GM20431 (cell line): Measurements from ENCODE around the gene PRR5L.

ENCODE experiments used
- in situ Hi-C: fragments of 300-500 bp; cut with MseI, MboI; formaldehyde crosslinking; loops from one replicate; pipeline ENCODE4 v1.15.0; 2020; ENCODE audit warnings: low sequenced_read_pairs; ENCODE audit not compliant: unreplicated experiment

The PRR5L gene

DNA sequence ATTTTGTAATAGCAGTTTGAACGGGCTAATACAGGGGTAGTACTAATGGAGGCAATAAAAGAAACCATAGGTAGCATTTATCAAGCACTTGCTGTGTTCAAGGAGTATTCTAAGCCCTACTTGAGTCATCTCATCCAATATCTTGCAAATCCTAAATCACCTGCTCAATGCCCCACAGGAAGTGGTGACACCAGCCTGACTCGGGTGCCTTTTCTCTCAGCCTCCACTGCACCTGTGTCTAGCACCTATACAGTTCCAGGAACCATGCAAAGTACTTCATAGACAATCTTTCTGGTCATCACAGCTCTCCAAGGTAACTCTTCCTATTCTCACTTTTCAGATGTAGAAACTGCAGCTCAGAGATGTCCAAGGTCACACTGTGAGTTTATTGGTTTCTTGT lies 98.0 kb downstream of the PRR5L start:
- in situ Hi-C loops: no loop called here

DNA sequence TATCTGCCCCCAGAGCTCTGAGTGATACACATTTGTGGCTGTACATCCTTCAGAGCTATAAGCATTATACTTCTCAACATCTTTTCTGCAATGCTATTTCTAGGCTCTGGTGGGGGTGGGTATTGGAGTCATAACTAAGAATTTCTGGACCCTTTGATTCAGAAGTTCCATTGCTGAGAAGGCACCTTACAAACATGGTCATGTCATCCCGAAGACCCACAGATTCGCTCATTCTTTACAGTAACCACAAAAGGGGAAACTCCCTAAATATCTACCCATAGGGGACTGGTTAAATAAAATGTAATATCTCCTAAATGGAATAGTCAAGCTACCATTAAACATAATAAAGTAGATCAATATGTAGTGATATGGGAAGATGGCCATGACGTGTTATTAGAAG lies 98.8 kb downstream of the PRR5L start:
- in situ Hi-C loops: no loop called here

DNA sequence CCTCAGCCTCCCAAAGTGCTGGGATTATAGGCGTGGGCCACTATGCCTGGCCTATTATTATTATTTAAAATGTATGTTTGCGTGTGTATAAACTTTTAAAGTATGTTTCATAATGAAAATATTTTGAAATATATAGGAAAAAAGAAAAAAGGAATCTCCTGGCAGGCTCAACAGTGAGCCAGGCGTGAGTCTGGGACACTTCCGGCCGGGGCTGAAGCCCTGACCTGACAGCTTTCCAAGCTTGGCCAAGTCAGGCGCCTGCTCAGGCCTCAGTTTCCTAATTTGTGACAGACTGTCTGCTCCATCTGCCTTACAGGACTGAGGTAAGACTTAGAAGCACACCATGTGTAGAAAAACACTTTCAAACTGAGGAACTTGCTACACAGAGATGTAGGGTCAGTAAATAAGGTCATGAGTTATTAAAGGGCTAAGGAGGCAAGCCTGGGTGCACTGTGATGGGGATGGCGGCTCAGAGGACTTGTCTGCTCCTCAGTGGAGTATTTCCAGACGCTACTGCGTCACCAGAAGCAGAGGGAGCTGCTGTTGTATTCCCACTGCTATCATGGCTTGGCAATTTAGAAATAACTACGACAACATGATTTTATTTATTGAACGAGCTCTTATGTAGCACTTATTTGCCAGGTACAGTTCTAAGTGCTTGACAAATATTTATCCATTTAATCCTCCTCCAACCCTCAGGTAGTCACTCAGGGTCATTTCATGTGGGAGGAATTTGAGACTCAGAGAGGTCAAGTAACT lies 100.1 kb downstream of the PRR5L start:
- in situ Hi-C loops: no loop called here

DNA sequence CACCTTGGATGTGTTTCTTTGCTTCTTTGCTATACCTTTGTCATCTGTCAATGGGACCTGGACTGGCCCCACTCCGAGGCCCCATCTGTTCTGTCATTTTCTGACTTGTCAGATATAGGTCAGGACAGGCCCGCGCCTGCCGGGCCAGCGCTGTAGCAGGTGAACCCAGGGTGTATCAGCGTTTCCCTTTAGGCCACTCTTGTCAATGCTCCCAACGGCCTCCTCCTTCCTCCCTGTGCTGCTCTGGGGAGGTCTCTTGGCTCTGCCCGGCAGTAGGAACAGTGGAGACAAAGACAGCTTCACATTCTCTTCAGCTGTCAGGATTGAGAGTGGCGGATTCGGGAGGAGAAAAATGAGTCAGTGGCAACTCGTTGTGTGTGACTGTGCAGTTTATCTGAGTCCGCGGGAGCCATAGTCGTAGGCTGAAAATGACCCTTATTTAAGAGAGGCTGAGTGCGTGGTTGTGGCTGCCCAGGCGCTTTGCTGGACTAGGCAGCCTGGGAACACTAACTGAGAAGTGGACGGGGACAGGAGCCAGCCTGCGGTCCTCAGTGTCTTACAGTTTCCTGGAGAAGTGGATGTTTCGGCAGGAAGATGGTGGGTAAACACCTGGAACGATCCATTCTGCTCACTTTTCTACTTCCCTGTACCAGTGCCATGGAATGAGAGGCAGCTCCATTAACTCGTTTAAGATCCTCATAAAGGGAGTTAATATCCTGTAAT lies 102.3 kb downstream of the PRR5L start:
- in situ Hi-C loops: no loop called here

DNA sequence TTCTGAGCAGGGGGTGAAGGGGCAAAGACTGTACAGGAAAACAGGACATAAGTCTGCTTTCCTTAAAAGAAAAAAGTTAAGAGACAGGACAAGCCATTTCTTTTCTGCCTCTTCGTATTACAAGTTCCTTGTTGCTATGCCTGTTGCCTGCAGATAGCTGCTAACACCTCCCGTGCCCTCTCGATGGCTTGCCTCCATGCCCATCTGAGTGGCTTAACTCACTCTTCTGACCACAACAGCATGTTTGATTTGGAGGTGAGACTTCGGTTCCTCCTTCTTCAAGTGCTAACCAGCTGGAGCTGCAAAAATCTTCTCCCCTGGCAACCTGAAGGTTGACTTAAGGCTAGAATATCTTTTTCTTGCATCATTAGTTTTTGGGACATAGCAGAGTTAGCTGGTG lies 103.1 kb downstream of the PRR5L start:
- in situ Hi-C loops: no loop called here

DNA sequence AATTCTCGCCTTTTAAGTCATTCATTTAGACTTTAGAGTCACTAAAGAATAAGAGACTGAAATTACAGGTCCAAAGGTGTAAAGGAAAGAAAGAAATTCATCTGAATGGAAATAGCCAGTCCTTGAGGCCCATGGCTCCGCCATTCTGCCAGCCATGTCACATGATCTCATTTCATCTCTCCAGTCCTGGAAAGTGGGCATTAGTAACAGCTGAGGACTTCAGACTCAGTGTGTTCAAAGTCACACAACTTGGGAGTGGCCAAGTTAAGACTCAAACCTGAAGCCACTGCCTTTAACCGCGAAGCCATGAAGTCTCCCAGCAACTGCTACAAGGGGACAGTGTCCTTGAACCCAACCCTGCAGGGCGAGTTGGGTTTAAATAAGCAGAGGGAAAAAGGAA lies 103.7 kb downstream of the PRR5L start:
- in situ Hi-C loops: no loop called here

DNA sequence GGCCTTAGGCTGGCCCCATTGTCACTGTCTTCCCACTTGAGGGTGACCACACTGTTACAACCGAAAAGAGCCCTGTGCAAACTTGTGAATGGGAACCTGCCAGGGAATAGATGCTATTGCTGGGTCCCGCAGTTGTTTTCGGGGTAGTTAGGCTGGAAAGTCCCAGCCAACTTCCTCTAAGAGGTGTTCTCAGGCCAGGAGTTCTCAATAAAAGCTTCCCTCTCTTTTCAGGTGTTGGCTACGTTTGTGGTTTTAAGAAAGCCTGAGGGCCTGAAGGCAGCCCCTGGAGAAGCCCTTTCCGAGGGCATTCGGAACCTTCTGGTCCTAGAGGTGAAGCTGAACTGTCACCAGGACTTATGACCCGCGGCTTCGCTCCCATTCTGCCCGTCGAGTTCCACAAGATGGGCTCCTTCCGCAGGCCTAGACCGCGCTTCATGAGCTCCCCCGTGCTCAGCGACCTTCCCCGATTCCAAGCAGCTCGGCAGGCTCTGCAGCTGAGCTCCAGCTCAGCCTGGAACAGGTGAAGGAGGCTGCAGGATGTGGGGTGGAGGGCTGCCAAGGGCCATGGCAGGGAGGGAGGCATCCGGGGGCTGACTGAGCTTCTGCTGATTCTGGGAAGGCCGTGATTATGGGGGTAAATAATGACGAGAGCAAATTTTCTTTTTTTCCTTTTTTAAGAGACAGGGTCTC lies 104.8 kb downstream of the PRR5L start:
- in situ Hi-C loops: no loop called here

DNA sequence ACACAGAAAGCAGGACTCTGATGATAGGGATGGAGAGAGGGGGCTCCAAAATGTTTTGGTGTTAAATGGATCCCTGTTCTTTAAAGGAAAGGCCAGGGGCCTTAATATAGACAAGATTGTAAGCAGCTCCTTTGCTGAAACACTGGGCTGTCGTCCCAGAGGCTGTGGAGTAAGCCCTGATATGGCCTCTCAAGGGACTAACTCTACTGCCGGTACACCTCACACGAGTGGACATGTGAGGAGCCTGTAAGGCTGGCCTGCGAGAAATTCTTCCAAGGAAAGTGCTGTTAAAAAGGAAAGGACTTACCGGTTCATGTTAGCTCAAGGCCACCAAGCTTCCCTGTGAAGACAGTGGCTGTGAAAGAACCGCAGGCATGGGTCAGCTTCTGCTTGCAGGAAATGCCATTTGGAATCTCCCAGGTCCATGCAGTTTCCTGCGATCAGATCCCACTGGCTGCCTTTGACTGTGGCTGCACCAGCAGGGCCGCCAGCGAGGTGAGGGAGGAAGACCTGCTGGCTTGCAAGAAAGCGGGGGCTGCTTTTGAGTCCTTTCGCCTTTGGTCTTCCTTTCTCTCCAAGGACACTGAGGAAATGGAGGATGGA lies 106.6 kb downstream of the PRR5L start:
- in situ Hi-C loops: no loop called here

DNA sequence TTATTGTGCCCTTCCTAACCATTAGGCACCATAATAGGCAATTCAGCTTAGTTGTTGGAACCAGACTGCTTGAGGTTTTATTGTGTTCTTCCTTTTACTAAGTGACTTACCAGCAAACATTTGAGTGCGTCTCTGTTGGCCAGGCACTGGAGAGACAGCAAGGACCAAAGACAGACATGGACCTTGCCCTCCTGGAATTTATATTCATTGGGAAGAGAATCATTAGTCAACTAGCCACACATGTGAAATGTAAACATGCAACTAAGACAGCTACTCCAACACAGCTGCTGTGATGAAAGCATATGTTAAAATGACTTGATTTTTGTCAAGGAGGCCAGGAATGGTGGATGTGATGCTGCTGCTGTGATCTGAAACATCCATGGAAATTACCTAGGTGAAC lies 107.6 kb downstream of the PRR5L start:
- in situ Hi-C loops: no loop called here

DNA sequence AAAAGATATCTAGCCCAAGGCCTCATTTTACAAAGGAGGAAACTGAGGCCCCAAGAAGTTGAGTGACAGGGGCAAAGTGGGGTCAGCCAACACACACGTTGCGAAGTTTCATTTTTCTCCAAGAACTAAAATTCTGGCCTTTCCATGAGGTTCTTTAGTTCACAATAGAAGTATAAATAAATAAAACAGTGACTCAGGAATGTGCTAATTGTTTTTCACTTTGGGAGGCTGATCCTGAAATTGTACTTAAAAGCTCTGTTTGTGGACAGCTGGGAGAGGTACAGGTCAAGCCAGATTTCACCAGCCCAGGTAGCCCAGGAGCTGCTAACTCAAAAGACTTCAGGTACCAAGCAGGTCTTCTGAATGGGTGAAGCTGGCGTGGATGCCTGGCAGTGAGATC lies 108.7 kb downstream of the PRR5L start:
- in situ Hi-C loops: no loop called here

DNA sequence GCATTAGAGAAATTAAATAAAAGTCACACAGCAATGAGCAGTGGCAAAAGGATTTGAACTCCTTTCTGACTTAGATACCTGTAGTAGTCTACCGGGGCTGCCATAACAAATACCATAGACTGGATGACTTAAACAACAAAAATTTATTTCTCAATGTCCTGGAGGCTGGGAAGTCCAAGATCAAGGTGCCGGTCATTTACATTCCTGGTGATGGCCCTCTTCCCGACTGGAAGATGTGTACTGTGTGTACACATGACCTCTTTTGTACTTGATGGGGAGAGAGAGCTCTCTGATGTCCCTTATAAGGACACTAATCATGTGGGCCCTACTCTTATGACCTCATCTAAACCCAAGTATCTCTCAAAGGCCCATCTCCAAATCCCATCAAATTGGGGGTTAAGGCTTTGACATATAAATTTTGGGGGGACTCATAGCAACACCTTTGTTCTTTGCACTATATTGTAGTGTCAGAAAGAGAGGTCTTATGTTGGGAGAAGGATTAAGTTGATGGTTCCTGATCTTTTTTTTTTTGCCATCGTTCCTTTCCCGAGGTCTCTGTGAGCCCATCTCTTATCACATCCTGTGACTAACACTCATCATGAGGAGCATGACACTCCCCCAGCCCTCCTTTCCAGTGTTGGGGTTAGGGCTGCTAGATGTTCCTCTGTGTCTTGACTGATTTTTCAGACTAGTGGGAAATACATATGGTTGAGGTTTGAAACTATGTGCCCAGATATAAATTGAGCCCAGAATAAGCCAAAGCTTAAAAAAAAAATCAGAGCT lies 109.7 kb downstream of the PRR5L start:
- in situ Hi-C loops: no loop called here

DNA sequence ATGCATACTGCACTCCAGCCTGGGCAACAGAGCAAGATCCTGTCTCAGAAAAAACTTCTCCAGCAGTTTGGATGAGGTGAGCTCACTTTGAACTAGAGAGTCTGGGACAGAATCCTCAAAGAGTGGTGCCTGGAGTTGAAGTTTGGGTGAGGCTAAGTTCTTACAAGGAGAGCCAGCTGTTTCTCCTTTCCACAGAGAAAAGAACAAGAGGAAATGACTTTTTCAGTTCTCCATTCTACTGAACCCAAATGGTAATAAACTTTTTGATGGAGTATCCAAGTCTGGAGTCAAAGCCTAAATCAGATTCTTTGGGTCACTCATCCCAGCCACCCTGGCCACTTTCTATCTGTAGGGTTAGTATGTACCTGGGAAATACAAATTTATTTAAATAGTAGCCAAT lies 111.3 kb downstream of the PRR5L start:
- in situ Hi-C loops: no loop called here

DNA sequence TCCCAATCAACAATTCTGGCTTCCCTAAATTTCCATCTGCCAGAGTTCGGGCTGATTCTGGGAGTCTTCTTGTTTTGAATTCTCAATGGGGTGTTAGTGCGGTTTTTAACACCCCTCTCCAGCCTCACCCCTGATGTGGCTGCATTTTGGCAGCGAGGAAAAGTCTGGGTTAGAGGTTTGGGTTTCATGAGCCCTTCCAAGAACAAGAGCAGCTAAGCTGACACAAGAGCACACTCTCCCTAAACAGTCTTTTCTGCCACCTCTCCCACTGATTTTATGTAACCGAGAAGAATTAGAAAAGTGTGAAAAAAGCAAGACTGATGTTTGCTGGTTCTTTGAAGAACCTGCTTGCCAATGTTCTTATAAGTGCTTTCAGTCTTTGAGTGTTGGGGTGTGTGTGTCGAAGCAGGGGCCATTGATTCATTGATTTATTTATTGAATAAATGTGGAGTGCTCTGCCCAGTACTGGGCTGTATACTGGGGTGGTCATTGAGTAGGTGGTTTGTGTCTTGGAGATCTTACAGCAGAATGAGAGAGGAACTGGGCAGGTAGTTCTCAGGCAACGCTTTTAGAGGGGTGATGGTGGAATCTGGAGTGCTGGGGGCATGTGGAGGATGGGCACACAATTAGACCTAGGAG lies 112.5 kb downstream of the PRR5L start:
- in situ Hi-C loops: no loop called here

DNA sequence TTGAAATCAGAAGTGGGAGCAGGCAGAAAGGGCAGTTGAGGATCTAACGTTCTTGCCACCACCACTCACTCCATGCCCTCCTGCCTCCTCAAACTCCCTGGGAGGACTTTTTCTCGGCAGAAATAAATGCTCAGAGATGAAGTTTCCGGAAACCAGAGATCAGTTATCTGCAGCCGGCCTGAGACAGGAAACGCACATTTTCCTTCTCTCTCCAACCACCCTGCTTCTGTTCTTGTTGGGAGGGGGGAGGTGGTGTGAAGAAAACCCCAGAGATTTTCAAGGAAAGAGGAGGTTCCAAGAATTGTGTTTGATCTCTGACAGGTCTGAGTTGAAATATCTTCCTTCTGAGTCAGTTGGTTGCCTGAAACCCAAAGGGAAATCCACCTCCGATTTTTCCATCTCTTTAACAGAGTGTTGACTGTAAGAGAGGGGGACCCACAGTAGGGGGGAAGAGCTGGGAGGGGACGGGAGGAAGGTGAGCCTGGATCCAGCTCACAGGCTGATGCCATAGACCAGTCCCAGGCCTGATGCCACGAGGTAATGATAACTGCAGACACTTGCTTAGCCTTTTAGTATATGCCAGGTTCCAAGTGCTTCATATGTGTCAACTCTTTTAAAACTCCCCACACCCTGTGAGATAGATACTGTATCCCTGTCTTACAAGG lies 113.2 kb downstream of the PRR5L start:
- in situ Hi-C loops: no loop called here

DNA sequence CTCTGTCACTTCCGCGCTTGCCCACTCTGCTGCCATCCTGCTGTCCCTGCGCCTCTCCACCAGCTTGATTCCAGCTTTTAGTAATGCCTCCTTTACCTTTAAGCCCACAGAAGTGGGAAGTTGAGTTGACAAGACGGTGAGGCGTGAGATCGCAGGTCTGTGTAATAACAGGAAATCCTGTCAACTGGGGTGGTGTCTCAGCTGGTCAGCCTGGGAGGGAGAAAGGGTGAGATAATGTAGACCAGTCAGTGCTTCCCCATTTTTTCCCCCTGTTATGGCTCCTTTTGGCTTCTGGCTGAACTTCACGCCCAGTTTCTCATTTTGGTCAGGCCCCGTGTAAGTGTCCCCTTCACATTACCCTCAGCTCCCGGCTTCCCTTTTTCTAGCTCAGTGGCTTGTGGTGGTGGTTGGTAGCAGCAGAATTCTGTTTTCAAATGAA lies 115.1 kb downstream of the PRR5L start:
- in situ Hi-C loops: no loop called here

DNA sequence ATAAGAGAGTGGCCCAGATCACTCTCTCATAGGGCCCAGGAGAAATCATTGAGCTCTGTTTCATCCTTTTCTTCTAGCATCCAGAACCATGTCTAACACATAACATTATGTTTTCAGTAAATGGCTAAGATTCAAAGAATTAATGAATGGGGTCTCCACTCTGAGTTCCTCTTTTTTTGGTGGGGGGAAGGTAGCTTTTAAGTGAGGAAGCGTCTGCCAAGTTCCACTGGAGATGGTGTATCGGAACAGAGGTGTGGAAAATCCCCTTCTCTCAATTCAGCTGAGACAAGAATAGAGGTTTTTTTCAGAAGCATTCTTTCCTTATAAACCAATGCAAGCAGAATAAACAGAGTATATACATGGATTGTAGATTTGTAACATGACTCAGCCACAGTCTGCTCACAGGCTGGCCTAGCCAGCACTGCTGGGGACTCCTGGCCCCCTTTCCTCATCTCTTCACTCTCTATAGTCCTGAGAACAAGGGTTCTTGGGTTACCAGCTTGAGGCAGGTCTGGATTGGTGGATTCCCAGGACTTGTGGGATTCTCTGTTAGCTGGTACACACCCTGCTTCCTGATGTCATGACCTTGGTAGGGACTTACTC lies 116.8 kb downstream of the PRR5L start:
- in situ Hi-C loops: no loop called here

DNA sequence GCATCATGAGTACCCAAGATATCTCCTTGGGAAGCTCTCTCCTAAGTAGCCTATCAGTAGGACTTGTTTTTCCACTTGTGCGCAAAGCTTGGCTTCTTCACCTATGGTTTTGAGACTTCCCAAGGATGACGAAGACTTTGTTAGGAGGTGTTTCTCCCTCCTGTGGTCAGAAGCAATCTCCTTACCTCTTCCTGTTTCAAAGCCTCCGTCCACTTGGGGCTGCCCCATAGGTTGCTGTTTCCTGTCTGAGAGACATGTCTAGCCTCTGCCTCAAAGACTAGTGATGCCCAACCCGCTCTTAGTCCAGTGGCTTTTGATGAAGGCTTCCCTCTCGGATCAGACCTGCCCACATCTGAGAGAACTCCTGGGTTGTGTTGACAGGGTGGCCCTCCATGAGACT lies 121.1 kb downstream of the PRR5L start:
- in situ Hi-C loops: no loop called here

DNA sequence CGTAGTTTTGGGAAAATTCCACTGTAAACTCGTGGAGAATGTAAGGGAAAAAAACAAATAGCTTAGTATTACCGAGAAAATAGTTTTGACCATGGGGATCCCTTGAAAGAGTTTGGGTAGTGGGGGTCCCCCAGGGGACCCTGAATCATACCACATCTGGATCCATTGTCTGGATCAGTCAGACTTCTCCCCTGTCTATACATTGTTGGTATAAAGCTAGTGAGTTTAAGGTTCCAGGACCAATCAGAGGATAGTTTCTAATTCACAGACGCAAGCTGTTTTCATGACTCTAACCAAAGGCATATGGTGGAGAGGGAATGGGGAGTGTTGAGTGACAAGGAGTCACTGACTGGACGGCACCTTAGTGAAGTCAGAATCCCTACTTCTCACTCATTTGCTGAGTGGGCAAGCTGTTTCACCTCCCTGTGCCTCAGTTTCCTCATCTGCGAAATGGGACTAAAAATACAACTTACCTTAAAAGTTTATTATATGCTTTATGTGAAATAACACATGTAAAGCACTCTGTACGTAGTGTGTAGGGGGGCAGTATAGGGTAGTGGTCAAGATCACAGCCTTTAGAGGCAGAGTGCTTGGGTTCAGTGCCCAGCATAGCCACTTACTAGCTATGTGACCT lies 123.8 kb downstream of the PRR5L start:
- in situ Hi-C loops: no loop called here
